ENCODE measurements around the gene STK32B. TPM values are rescaled to one million over a fixed set of nuclear protein-coding genes. Genes with fewer than 3 reads are reported as not detected.
"Not testable (repeated sequence)": the region's sequence is repeated elsewhere in the genome, so short reads cannot be mapped to it uniquely, and the experiment has no call there.

The STK32B gene
- total RNA-seq, 1 experiment from 2014 or later, result not detected

- DNase-seq (ENCODE audit: low spot score), result no peak
Observed at GRCh38 chr4:5206016-5206790, 154.9 kb downstream of the STK32B start.

GRCh38 chr4:5209862-5210261 lies 158.6 kb downstream of the STK32B start:
- no peak for DNase-seq (ENCODE audit: low spot score)

- DNase-seq (ENCODE audit: low spot score), result no peak
Observed at GRCh38 chr4:5211282-5211839, 160.1 kb downstream of the STK32B start.

GRCh38 chr4:5212255-5213013 lies 161.2 kb downstream of the STK32B start:
- no peak for DNase-seq (ENCODE audit: low spot score)

- no peak for DNase-seq (ENCODE audit: low spot score)
Observed at GRCh38 chr4:5213087-5213595, 161.9 kb downstream of the STK32B start.

- no peak for DNase-seq (ENCODE audit: low spot score)
Observed at GRCh38 chr4:5215321-5215720, 164.0 kb downstream of the STK32B start.

- DNase-seq (ENCODE audit: low spot score), result no peak
Observed at GRCh38 chr4:5217421-5217820, 166.1 kb downstream of the STK32B start.

GRCh38 chr4:5218376-5219069 lies 167.2 kb downstream of the STK32B start:
- DNase-seq (ENCODE audit: low spot score), result no peak

- DNase-seq (ENCODE audit: low spot score), result peak; percentile 31
Observed at GRCh38 chr4:5220028-5220427, 168.7 kb downstream of the STK32B start.

- DNase-seq (ENCODE audit: low spot score), result no peak
Observed at GRCh38 chr4:5222047-5222446, 170.8 kb downstream of the STK32B start.

- no peak for DNase-seq (ENCODE audit: low spot score)
Observed at GRCh38 chr4:5222951-5223350, 171.7 kb downstream of the STK32B start.

- DNase-seq (ENCODE audit: low spot score), result no peak
Observed at GRCh38 chr4:5224340-5224739, 173.1 kb downstream of the STK32B start.

- DNase-seq (ENCODE audit: low spot score), result no peak
Observed at GRCh38 chr4:5232549-5232948, 181.3 kb downstream of the STK32B start.

GRCh38 chr4:5237086-5237660 lies 185.9 kb downstream of the STK32B start:
- no peak for DNase-seq (ENCODE audit: low spot score)

GRCh38 chr4:5238173-5238572 lies 186.9 kb downstream of the STK32B start:
- no peak for DNase-seq (ENCODE audit: low spot score)

GRCh38 chr4:5247061-5247460 lies 195.8 kb downstream of the STK32B start:
- not testable (repeated sequence) for DNase-seq (ENCODE audit: low spot score)

- DNase-seq (ENCODE audit: low spot score), result no peak
Observed at GRCh38 chr4:5247735-5248134, 196.5 kb downstream of the STK32B start.

- no peak for DNase-seq (ENCODE audit: low spot score)
Observed at GRCh38 chr4:5249727-5250126, 198.4 kb downstream of the STK32B start.

GRCh38 chr4:5250536-5250935 lies 199.3 kb downstream of the STK32B start:
- not testable (repeated sequence) for DNase-seq (ENCODE audit: low spot score)

GRCh38 chr4:5256421-5256820 lies 205.1 kb downstream of the STK32B start:
- DNase-seq (ENCODE audit: low spot score), result no peak

GRCh38 chr4:5257086-5257485 lies 205.8 kb downstream of the STK32B start:
- no peak for DNase-seq (ENCODE audit: low spot score)
